Muscle layer of duodenum (tissue), 2 donors: Measurements from ENCODE around the gene PAM16.

Source experiments
- H3K27ac ChIP-seq: one replicate; pipeline ENCODE4 v1.7.0; 2013; ENCODE audit warnings: mild to moderate bottlenecking, low read length
- H3K27me3 ChIP-seq: one replicate; pipeline ENCODE4 v1.7.0; 2013; ENCODE audit warnings: low read depth, mild to moderate bottlenecking, control low read depth, low read length
- H3K36me3 ChIP-seq, 2 donors: one replicate each; pipeline ENCODE4 v1.7.0; 2013; ENCODE audit warnings: low read length in 2 of 2, control low read depth in 1 of 2, mild to moderate bottlenecking in 1 of 2; ENCODE audit not compliant: insufficient read depth in 2 of 2, control insufficient read depth in 1 of 2
- H3K4me1 ChIP-seq, 2 donors: one replicate each; pipeline ENCODE4 v1.7.0; 2013; ENCODE audit warnings: low read length in 2 of 2, mild to moderate bottlenecking in 2 of 2, control low read depth in 1 of 2, moderate library complexity in 1 of 2; ENCODE audit not compliant: insufficient read depth in 2 of 2, control insufficient read depth in 1 of 2
- H3K4me3 ChIP-seq, 2 donors: one replicate each; pipeline ENCODE4 v1.7.0; 2013; ENCODE audit warnings: low read length in 2 of 2, low read depth in 1 of 2, mild to moderate bottlenecking in 1 of 2
- H3K9me3 ChIP-seq, 2 donors: one replicate each; pipeline ENCODE4 v1.7.0; 2013; ENCODE audit warnings: low read length in 2 of 2, control low read depth in 1 of 2, mild to moderate bottlenecking in 1 of 2; ENCODE audit not compliant: control insufficient read depth in 1 of 2
- donor health status: healthy.

Gene PAM16

DNA sequence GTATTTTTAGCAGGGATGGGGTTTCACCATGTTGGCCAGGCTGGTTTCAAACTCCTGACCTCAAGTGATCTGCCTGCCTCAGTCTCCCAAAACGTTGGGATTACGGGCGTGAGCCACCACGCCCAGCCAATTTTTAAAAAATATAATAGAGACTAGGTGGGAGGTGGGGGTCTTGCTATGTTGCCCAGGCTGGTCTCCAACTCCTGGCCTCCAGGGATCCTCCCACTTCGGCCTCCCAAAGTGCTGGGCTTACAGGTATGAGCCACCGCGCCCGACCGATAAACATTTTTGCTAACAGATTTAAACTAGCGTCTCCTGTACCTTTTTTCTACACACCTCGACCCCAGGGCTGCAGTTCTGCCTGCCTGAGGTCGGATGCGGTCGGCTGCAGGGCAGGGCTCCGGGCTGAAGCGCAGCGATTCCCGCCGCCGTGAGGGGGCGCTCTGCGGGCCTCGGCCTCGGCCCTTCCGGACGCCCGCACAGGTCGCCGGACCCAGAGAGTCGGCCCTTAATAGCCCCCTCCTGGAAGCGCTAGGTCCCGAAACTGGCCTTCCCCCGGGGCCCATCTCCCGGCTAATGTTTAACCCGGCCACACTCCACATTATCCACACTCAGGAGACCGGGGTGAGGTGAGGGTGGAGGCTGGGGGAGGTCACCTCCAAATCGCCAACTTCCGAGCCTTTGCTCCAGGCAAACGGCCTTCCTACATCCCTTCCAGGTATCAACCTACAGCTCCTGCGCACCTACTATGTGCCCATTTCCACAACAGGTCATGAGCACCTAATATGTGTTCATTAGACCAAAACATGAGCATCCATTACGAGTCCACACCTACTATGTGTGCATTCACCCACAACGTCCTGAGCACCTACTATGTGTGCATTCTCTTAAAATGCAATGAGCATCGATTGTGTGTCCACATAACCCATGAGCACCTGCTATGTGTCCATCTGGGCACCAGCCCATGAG, 37.3 kb downstream of the PAM16 start:
- no peaks in the 10 kb centered on the region for H3K9me3 ChIP-seq
- H3K36me3 ChIP-seq = no peaks in the 10 kb centered on the region
- H3K27ac ChIP-seq = no peak overlapping the region
- H3K4me3 ChIP-seq = no peak overlapping the region
- H3K27me3 ChIP-seq = peaks cover 5% of the 10 kb centered on the region
- peaks cover 0 to 31% of the 10 kb centered on the region in 2 donors for H3K4me1 ChIP-seq

GRCh38 chr16:4309833-4310266, 41.3 kb downstream of the PAM16 start:
- peak overlapping the region; percentile 58 for H3K27ac ChIP-seq
- H3K4me3 ChIP-seq = no peak overlapping the region

GRCh38 chr16:4309102-4309832, 41.9 kb downstream of the PAM16 start:
- H3K27ac ChIP-seq = no peak overlapping the region

More at GRCh38 chr16:4309833-4310266, 41.3 kb downstream of the PAM16 start:
- H3K4me1 ChIP-seq = peaks cover 4 to 16% of the 10 kb centered on the region in 2 donors
- no peaks in the 10 kb centered on the region for H3K36me3 ChIP-seq
- H3K27me3 ChIP-seq = peaks cover 5% of the 10 kb centered on the region
- no peaks in the 10 kb centered on the region for H3K9me3 ChIP-seq

GRCh38 chr16:4307215-4308037, 43.7 kb downstream of the PAM16 start:
- no peaks in the 10 kb centered on the region for H3K36me3 ChIP-seq
- H3K9me3 ChIP-seq = no peaks in the 10 kb centered on the region
- H3K27me3 ChIP-seq = no peaks in the 10 kb centered on the region
- peaks cover 4 to 10% of the 10 kb centered on the region in 2 donors for H3K4me1 ChIP-seq
- peak overlapping the region; percentile 88 for H3K27ac ChIP-seq
- peak overlapping the region; percentile 61 to 83 for H3K4me3 ChIP-seq

More at GRCh38 chr16:4309102-4309832, 41.9 kb downstream of the PAM16 start:
- no peaks in the 10 kb centered on the region for H3K36me3 ChIP-seq
- H3K27me3 ChIP-seq = peaks cover under 1% of the 10 kb centered on the region
- no peaks in the 10 kb centered on the region for H3K9me3 ChIP-seq
- peaks cover 4 to 16% of the 10 kb centered on the region in 2 donors for H3K4me1 ChIP-seq
- H3K4me3 ChIP-seq = no peak overlapping the region

- Histone ChIP-seq H3K27ac (peak overlapping the region; percentile 88), H3K36me3 (no peaks in the 10 kb centered on the region), H3K4me1 (peaks cover 4 to 10% of the 10 kb centered on the region in 2 donors), H3K4me3 (peak overlapping the region; percentile 61 to 83), H3K27me3 (no peaks in the 10 kb centered on the region), H3K9me3 (no peaks in the 10 kb centered on the region)
Measured at GRCh38 chr16:4306470-4307214, 44.5 kb downstream of the PAM16 start.

DNA sequence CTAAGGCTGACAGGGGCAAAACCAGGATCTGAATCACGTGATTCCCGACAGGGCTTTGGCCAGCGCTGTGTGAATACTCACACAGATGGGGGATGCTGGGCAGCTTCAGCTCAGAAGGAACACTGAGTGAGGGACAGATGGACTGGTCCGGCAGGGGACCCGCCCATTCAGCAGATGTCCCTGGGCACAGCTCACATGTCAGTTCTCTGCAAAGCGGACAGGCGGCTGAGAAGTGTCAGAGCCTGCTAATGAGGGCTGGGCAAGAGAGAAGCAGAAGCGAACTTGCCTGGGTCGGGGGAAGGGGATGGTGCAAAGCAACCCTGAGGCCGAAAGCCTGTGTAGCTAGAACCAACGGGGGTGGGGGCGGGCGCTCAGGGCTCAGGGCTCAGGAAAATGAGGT, 47.1 kb downstream of the PAM16 start:
- Histone ChIP-seq H3K27me3 (no peaks in the 10 kb centered on the region), H3K4me3 (no peak overlapping the region), H3K36me3 (no peaks in the 10 kb centered on the region), H3K9me3 (no peaks in the 10 kb centered on the region), H3K27ac (no peak overlapping the region), H3K4me1 (peaks cover 8 to 10% of the 10 kb centered on the region in 2 donors)

GRCh38 chr16:4301968-4302367, 49.2 kb downstream of the PAM16 start:
- H3K9me3 ChIP-seq = no peaks in the 10 kb centered on the region
- H3K4me1 ChIP-seq = peaks cover 5 to 11% of the 10 kb centered on the region in 2 donors
- no peak overlapping the region for H3K27ac ChIP-seq
- H3K4me3 ChIP-seq = no peak overlapping the region
- H3K36me3 ChIP-seq = no peaks in the 10 kb centered on the region
- no peaks in the 10 kb centered on the region for H3K27me3 ChIP-seq

DNA sequence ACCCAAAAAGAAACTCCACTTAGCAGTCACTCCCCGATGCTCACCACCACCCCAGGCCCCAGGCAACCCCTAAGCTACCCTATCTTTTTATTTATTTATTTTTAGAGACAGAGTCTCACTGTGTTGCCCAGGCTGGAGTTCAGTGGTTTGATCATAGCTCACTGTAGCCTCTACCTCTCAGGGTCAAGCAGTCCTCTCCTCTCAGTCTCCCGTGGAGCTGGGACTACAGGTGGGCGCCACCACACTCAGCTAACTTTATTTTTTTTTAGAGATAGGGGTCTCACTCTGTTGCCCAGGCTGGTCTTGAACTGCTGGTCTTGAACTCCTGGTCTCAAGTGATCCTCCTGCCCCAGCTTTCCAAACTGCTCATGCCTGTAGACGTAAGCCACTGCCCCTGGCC, 49.9 kb downstream of the PAM16 start:
- Histone ChIP-seq H3K27me3 (no peaks in the 10 kb centered on the region), H3K4me1 (peaks cover 3 to 8% of the 10 kb centered on the region in 2 donors), H3K9me3 (no peaks in the 10 kb centered on the region), H3K36me3 (no peaks in the 10 kb centered on the region), H3K4me3 (no peak overlapping the region), H3K27ac (no peak overlapping the region)

- Histone ChIP-seq H3K27ac (no peak overlapping the region), H3K9me3 (no peaks in the 10 kb centered on the region), H3K4me1 (peaks cover 3 to 13% of the 10 kb centered on the region in 2 donors), H3K36me3 (no peaks in the 10 kb centered on the region), H3K27me3 (no peaks in the 10 kb centered on the region), H3K4me3 (peak overlapping the region in 1 of 2 donors; percentile 21)
Measured at GRCh38 chr16:4298761-4299522, 52.2 kb downstream of the PAM16 start.

DNA sequence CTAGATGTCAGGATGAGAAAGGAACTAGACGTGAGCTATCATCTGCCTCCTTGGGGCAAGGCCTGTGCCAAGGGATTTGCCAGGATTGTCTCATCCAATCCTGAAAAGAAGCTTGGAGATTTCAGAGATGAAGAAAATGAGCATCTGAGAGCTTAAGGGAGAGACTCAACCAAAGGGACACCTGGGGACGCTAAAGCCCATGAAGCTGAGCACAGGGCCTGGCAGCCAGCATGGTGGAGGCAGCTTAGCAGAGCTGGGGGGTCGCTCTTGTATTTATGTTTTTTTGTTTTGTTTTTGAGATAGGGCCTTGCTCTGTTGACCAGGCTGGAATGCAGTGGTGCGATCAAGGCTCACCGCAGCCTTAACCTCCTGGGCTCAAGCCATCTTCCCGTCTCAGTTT, 53.6 kb downstream of the PAM16 start:
- Histone ChIP-seq H3K27me3 (no peaks in the 10 kb centered on the region), H3K27ac (no peak overlapping the region), H3K36me3 (no peaks in the 10 kb centered on the region), H3K4me1 (peaks cover 8 to 25% of the 10 kb centered on the region in 2 donors), H3K9me3 (no peaks in the 10 kb centered on the region), H3K4me3 (no peak overlapping the region)
